GM12874 (cell line): ENCODE measurements around the gene HLA-DOB.

Experiments
- CTCF ChIP-seq: IDR thresholded peaks from 2 replicates; pipeline ENCODE4 v1.5.1; 2011; ENCODE audit warnings: low read depth, mild to moderate bottlenecking, control low read depth, low read length, moderate library complexity; ENCODE audit not compliant: insufficient read depth

The HLA-DOB gene

GRCh38 chr6:32842021-32842650 lies 25.3 kb upstream of the HLA-DOB start:
- no peak for TF ChIP-seq CTCF

GRCh38 chr6:32840604-32841246 lies 23.9 kb upstream of the HLA-DOB start:
- no peak for TF ChIP-seq CTCF

GRCh38 chr6:32839356-32839755 lies 22.6 kb upstream of the HLA-DOB start:
- TF ChIP-seq CTCF = no peak

- TF ChIP-seq CTCF = peak; percentile 93
These were observed 21.5 kb upstream of the HLA-DOB start, which contains the start of gene TAP2 for GRCh38 chr6:32838114-32838958. Gene TAP2, minus strand, starts transcription at chr6:32838739. Its CDS starts 506 bp downstream, at chr6:32838233.

GRCh38 chr6:32837651-32838113 lies 20.9 kb upstream of the HLA-DOB start:
- TF ChIP-seq CTCF = no peak

GRCh38 chr6:32836873-32837272 lies 20.1 kb upstream of the HLA-DOB start:
- no peak for TF ChIP-seq CTCF
